ENCODE results near the gene PTPN1.

Gene PTPN1

GRCh38 chr20:50512323-50512722 lies 2.1 kb downstream of the PTPN1 start:
- Histone ChIP-seq H3K9me3 (ENCODE audit: control insufficient read depth, insufficient read depth, low read length) (no peaks in the 10 kb centered on the region), H3K4me3 (ENCODE audit: low read length) (peak overlapping the region; percentile 74), H3K4me2 (ENCODE audit: low read length) (peak overlapping the region; percentile 71), H3K9me2 (replicated peaks; ENCODE audit: control insufficient read depth, low read length) (no peaks in the 10 kb centered on the region), H3K36me3 (ENCODE audit: control insufficient read depth, low read length) (peaks cover 2% of the 10 kb centered on the region; the same call in 1 of the 2 replicates), H3F3A (ENCODE audit: control insufficient read depth, insufficient read depth) (peaks cover 10% of the 10 kb centered on the region; the same call in 1 of the 2 replicates), H3K27ac (ENCODE audit: low read depth, low read length) (no peak overlapping the region), H3K79me2 (ENCODE audit: control insufficient read depth, low read length) (peaks cover 68% of the 10 kb centered on the region), H4K20me1 (ENCODE audit: control insufficient read depth, insufficient read depth, low read depth, low read length) (peaks cover 29% of the 10 kb centered on the region), H3K27me3 (ENCODE audit: control insufficient read depth, low read length) (no peaks in the 10 kb centered on the region), H3K4me1 (ENCODE audit: control insufficient read depth, low read length) (peaks cover 65% of the 10 kb centered on the region)
- TF ChIP-seq CTCF (IDR thresholded peaks at IDR 0.05; ENCODE audit: low read depth, low read length, poor library complexity, severe bottlenecking) (no peak), EZH2phosphoT487 (IDR thresholded peaks at IDR 0.05; ENCODE audit: borderline replicate concordance, low read length) (no peak)

- H4K20me1 ChIP-seq (ENCODE audit: control insufficient read depth, insufficient read depth, low read depth, low read length), result peaks cover 39% of the 10 kb centered on the region
- no peaks in the 10 kb centered on the region for H3K9me2 ChIP-seq (replicated peaks; ENCODE audit: control insufficient read depth, low read length)
- H3K4me3 ChIP-seq (ENCODE audit: low read length), result peak overlapping the region; percentile 74; the same call in 1 of the 2 replicates
- peak overlapping the region; percentile 71 for H3K4me2 ChIP-seq (ENCODE audit: low read length)
- peaks cover 79% of the 10 kb centered on the region for H3K79me2 ChIP-seq (ENCODE audit: control insufficient read depth, low read length)
- peaks cover 76% of the 10 kb centered on the region for H3K4me1 ChIP-seq (ENCODE audit: control insufficient read depth, low read length)
- no peaks in the 10 kb centered on the region for H3K27me3 ChIP-seq (ENCODE audit: control insufficient read depth, low read length)
- H3K36me3 ChIP-seq (ENCODE audit: control insufficient read depth, low read length), result peaks cover 7% of the 10 kb centered on the region
- no peaks in the 10 kb centered on the region for H3K9me3 ChIP-seq (ENCODE audit: control insufficient read depth, insufficient read depth, low read length)
- peaks cover 10% of the 10 kb centered on the region; the same call in 1 of the 2 replicates for H3F3A ChIP-seq (ENCODE audit: control insufficient read depth, insufficient read depth)
- TF ChIP-seq CTCF (IDR thresholded peaks at IDR 0.05; ENCODE audit: low read depth, low read length, poor library complexity, severe bottlenecking), result no peak
- no peak for TF ChIP-seq EZH2phosphoT487 (IDR thresholded peaks at IDR 0.05; ENCODE audit: borderline replicate concordance, low read length)
- no peak overlapping the region for H3K27ac ChIP-seq (ENCODE audit: low read depth, low read length)
These were observed 3.2 kb downstream of the PTPN1 start for GRCh38 chr20:50513169-50514034.

GRCh38 chr20:50514035-50514337 lies 3.8 kb downstream of the PTPN1 start:
- no peaks in the 10 kb centered on the region for H3K9me2 ChIP-seq (replicated peaks; ENCODE audit: control insufficient read depth, low read length)
- H3K36me3 ChIP-seq (ENCODE audit: control insufficient read depth, low read length), result peaks cover 10% of the 10 kb centered on the region
- H3F3A ChIP-seq (ENCODE audit: control insufficient read depth, insufficient read depth), result peaks cover 8% of the 10 kb centered on the region; the same call in 1 of the 2 replicates
- H4K20me1 ChIP-seq (ENCODE audit: control insufficient read depth, insufficient read depth, low read depth, low read length), result peaks cover 45% of the 10 kb centered on the region
- peaks cover 85% of the 10 kb centered on the region for H3K79me2 ChIP-seq (ENCODE audit: control insufficient read depth, low read length)
- H3K27me3 ChIP-seq (ENCODE audit: control insufficient read depth, low read length), result no peaks in the 10 kb centered on the region
- H3K9me3 ChIP-seq (ENCODE audit: control insufficient read depth, insufficient read depth, low read length), result no peaks in the 10 kb centered on the region
- no peak for TF ChIP-seq EZH2phosphoT487 (IDR thresholded peaks at IDR 0.05; ENCODE audit: borderline replicate concordance, low read length)
- TF ChIP-seq CTCF (IDR thresholded peaks at IDR 0.05; ENCODE audit: low read depth, low read length, poor library complexity, severe bottlenecking), result no peak
- no peak overlapping the region for H3K27ac ChIP-seq (ENCODE audit: low read depth, low read length)
- H3K4me1 ChIP-seq (ENCODE audit: control insufficient read depth, low read length), result peaks cover 81% of the 10 kb centered on the region
- H3K4me2 ChIP-seq (ENCODE audit: low read length), result peak overlapping the region; percentile 71
- no peak overlapping the region for H3K4me3 ChIP-seq (ENCODE audit: low read length)

Measured in DOHH2 (cell line).